ENCODE data around the gene PRKCH.

The PRKCH gene

GRCh38 chr14:61512026-61512834, 190.9 kb downstream of the PRKCH start:
- DNase-seq (no peak), ATAC-seq (ENCODE audit: insufficient read depth, low read depth) (no peak)
- Histone ChIP-seq H2AFZ (ENCODE audit: low read depth, low read length) (no peak overlapping the region), H3K36me3 (ENCODE audit: insufficient read depth, low read length) (peaks cover 72% of the 10 kb centered on the region), H4K20me1 (ENCODE audit: insufficient read depth, low read length) (peaks cover 4% of the 10 kb centered on the region; the same call in 1 of the 2 replicates), H3K79me2 (ENCODE audit: insufficient read depth, low read length) (peaks cover 17% of the 10 kb centered on the region; the same call in 1 of the 2 replicates), H3K9ac (ENCODE audit: low read depth, low read length) (no peak overlapping the region), H3K9me3 (ENCODE audit: insufficient read depth, low read length, severe bottlenecking) (no peaks in the 10 kb centered on the region), H3K4me3 (ENCODE audit: low read depth in 1 of 2, low read length in 2 of 2) (no peak overlapping the region), H3K27ac (ENCODE audit: low read length) (no peak overlapping the region), H3K4me2 (ENCODE audit: insufficient read depth, low read length) (no peak overlapping the region), H3K27me3 (ENCODE audit: insufficient read depth, low read length, poor library complexity) (no peaks in the 10 kb centered on the region), H3K4me1 (ENCODE audit: insufficient read depth, low read length) (no peaks in the 10 kb centered on the region)
- TF ChIP-seq CTCF (IDR thresholded peaks at IDR 0.05; ENCODE audit: borderline replicate concordance, extremely low read depth, low read length, poor library complexity, severe bottlenecking) (no peak), EZH2 (IDR thresholded peaks at IDR 0.05; ENCODE audit: borderline replicate concordance, low read depth, low read length, severe bottlenecking) (no peak)

DNA sequence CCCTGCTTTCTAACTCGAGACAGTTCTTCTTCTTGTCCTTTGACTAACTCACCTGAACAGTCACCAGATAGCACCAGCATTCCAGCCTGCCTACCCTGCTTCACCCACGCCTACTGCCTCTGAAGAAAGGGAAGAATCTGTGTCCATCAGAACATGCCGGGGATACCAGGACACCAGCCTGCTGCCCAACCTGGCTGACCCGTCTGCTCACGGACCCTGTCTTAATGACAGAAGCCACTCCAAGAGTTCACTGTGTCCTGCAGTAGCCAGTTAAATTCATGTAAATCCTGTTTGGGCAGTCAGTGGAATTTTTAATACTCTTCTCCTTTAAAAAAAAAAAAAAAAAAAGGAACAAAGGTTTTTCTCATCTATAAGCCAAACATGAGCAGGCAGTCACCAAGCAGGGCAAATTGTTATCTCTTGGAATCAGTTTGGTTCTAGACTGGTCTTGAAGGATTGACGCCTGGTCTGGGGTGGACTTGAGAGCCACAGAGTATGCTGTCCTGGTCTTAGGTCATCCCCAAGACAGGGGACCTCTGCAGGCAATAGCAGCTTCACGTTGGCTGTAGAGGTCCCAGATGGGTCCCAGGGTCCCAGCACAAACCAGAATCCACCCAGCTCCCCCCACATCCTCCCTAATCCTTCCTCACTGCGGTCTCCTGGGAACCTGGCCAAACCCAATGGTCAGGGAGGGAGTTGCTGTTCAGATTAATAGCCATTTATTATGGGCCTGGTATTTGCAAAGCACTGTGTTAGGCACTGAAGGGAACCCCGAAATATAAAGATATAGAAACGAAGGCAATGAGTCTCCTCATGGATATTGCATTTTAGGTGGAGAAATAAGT, 192.8 kb downstream of the PRKCH start:
- Histone ChIP-seq H3K4me1 (ENCODE audit: insufficient read depth, low read length) (no peaks in the 10 kb centered on the region), H3K4me2 (ENCODE audit: insufficient read depth, low read length) (no peak overlapping the region), H3K9ac (ENCODE audit: low read depth, low read length) (no peak overlapping the region), H3K4me3 (ENCODE audit: low read depth in 1 of 2, low read length in 2 of 2) (no peak overlapping the region), H3K27me3 (ENCODE audit: insufficient read depth, low read length, poor library complexity) (no peaks in the 10 kb centered on the region), H2AFZ (ENCODE audit: low read depth, low read length) (no peak overlapping the region), H3K9me3 (ENCODE audit: insufficient read depth, low read length, severe bottlenecking) (no peaks in the 10 kb centered on the region), H3K36me3 (ENCODE audit: insufficient read depth, low read length) (peaks cover 69% of the 10 kb centered on the region), H4K20me1 (ENCODE audit: insufficient read depth, low read length) (peaks cover 5% of the 10 kb centered on the region; the same call in 1 of the 2 replicates), H3K79me2 (ENCODE audit: insufficient read depth, low read length) (peaks cover 23% of the 10 kb centered on the region; the same call in 1 of the 2 replicates), H3K27ac (ENCODE audit: low read length) (0 out of 2 replicates have a peak overlapping the region, but pooled peaks have one; percentile 11)
- ATAC-seq (ENCODE audit: insufficient read depth, low read depth) = no peak
- TF ChIP-seq CTCF (IDR thresholded peaks at IDR 0.05; ENCODE audit: borderline replicate concordance, extremely low read depth, low read length, poor library complexity, severe bottlenecking) = no peak
- TF ChIP-seq EZH2 (IDR thresholded peaks at IDR 0.05; ENCODE audit: borderline replicate concordance, low read depth, low read length, severe bottlenecking) = no peak
- no peak for DNase-seq

- TF ChIP-seq EZH2 (IDR thresholded peaks at IDR 0.05; ENCODE audit: borderline replicate concordance, low read depth, low read length, severe bottlenecking) = no peak
- TF ChIP-seq CTCF (IDR thresholded peaks at IDR 0.05; ENCODE audit: borderline replicate concordance, extremely low read depth, low read length, poor library complexity, severe bottlenecking) = no peak
- Histone ChIP-seq H4K20me1 (ENCODE audit: insufficient read depth, low read length) (peaks cover 5% of the 10 kb centered on the region; the same call in 1 of the 2 replicates), H3K9me3 (ENCODE audit: insufficient read depth, low read length, severe bottlenecking) (no peaks in the 10 kb centered on the region), H3K4me3 (ENCODE audit: low read depth in 1 of 2, low read length in 2 of 2) (no peak overlapping the region), H3K27me3 (ENCODE audit: insufficient read depth, low read length, poor library complexity) (no peaks in the 10 kb centered on the region), H3K9ac (ENCODE audit: low read depth, low read length) (no peak overlapping the region), H3K27ac (ENCODE audit: low read length) (no peak overlapping the region), H3K4me2 (ENCODE audit: insufficient read depth, low read length) (no peak overlapping the region), H3K4me1 (ENCODE audit: insufficient read depth, low read length) (no peaks in the 10 kb centered on the region), H3K36me3 (ENCODE audit: insufficient read depth, low read length) (peaks cover 65% of the 10 kb centered on the region), H2AFZ (ENCODE audit: low read depth, low read length) (no peak overlapping the region), H3K79me2 (ENCODE audit: insufficient read depth, low read length) (peaks cover 23% of the 10 kb centered on the region; the same call in 1 of the 2 replicates)
- no peak for ATAC-seq (ENCODE audit: insufficient read depth, low read depth)
- DNase-seq = no peak
These were observed 193.5 kb downstream of the PRKCH start for GRCh38 chr14:61514927-61515326.
